Stomach (tissue), 4 donors: Measurements from ENCODE around the gene PSMB2.

Source experiments
- POLR2A ChIP-seq, 4 donors: fragments of 450-650 bp; IDR thresholded peaks; one replicate each; pipeline ENCODE4 v1.6.1; 2016; ENCODE audit warnings: antibody characterized with exemption in 4 of 4, control low read depth in 2 of 4, mild to moderate bottlenecking in 1 of 4, moderate library complexity in 1 of 4
- TF ChIP-seq, protein P1 (sequence below), 7 experiments: fragments of 450-650 bp in 4 of 7; fragments of 200-600 bp in 3 of 7; sonication (generic) in 3 of 7; IDR thresholded peaks; one replicate each; pipeline ENCODE4 v1.5.1; 2016 to 2019; ENCODE audit warnings: antibody characterized with exemption in 7 of 7, control low read depth in 2 of 7, mild to moderate bottlenecking in 1 of 7

DNA sequence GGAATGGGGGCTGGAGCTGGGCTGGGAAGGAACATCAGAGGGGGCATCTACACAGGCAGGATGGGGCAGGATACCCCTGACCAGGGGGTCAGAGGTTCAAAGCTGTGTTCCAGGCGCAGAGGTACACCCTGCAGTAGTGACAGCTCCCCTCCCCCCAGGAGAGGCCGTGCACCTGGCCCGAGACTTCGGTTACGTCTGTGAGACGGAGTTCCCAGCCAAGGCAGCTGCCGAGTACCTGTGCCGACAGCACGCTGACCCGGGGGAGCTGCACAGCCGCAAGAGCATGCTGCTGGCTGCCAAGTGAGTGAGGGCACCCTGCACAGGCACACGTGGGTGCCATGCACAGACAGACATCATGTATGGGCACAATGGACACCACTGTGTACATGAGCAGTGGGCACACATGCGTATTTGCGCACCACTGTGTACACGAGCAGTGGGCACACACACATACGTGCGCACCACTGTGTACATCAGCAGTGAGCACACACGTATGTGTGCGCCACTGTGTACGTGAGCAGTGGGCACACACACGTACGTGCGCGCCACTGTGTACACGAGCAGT, 50.8 kb downstream of the PSMB2 start:
- TF ChIP-seq POLR2A (IDR thresholded peaks at IDR 0.05), result no peak
- TF ChIP-seq, protein P1, sequence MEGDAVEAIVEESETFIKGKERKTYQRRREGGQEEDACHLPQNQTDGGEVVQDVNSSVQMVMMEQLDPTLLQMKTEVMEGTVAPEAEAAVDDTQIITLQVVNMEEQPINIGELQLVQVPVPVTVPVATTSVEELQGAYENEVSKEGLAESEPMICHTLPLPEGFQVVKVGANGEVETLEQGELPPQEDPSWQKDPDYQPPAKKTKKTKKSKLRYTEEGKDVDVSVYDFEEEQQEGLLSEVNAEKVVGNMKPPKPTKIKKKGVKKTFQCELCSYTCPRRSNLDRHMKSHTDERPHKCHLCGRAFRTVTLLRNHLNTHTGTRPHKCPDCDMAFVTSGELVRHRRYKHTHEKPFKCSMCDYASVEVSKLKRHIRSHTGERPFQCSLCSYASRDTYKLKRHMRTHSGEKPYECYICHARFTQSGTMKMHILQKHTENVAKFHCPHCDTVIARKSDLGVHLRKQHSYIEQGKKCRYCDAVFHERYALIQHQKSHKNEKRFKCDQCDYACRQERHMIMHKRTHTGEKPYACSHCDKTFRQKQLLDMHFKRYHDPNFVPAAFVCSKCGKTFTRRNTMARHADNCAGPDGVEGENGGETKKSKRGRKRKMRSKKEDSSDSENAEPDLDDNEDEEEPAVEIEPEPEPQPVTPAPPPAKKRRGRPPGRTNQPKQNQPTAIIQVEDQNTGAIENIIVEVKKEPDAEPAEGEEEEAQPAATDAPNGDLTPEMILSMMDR (IDR thresholded peaks at IDR 0.05), result no peak
